Neuron (in vitro differentiated cells): ENCODE data around the gene UBE2O.

ENCODE experiments used
- H2AFZ ChIP-seq: one replicate; pipeline ENCODE4 v1.6.1; 2013; ENCODE audit warnings: low read depth, mild to moderate bottlenecking, inconsistent platforms, low read length, moderate library complexity
- H3K27me3 ChIP-seq: one replicate; pipeline ENCODE4 v1.6.1; 2013; ENCODE audit warnings: low read length; ENCODE audit not compliant: insufficient read depth
- H3K36me3 ChIP-seq: one replicate; pipeline ENCODE4 v1.6.1; 2013; ENCODE audit warnings: low read length; ENCODE audit not compliant: insufficient read depth
- H3K4me1 ChIP-seq: one replicate; pipeline ENCODE4 v1.6.1; 2013; ENCODE audit warnings: low read length; ENCODE audit not compliant: insufficient read depth
- H3K4me3 ChIP-seq: 2 replicates; pipeline ENCODE4 v1.5.1; 2013; ENCODE audit warnings: mild to moderate bottlenecking, low read length, moderate library complexity
- H3K9me3 ChIP-seq: one replicate; pipeline ENCODE4 v1.6.1; 2013; ENCODE audit warnings: low read length

Gene UBE2O

DNA sequence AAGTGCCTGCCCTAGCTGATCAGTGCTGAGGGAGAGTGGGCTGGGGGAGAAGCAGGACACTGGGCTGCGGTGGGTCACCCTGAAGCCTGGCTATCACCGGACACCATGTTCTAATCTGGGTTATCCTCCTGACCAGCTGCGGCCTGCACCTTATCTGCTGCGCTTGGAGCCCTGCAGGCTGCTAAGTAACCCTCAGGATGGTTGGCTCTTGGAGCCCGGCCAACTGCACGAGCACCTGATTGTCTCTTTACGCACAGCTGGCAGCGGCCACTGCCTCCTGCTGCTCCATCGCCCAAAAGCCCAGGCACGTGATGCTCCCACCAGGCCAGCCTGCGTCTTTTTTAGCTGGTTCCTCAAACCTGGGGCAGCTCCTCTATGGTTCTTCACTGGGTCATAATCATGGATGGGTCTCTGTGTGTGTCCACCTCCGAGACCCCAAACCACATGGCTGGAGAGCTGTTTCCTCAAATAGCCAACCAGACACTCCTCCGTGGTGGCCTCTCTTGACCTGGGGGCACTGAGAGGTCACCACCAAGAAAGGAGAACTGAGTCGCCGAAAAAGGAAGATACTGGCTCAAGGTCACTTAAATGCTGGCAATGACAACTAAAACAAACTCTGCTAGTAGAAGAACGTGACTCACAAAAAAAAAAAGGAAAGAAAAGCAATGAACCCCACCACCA is 46.8 kb downstream of the UBE2O start:
- Histone ChIP-seq H3K9me3 (no peaks in the 10 kb centered on the region), H2AFZ (no peak overlapping the region), H3K4me1 (no peaks in the 10 kb centered on the region), H3K36me3 (peaks cover 51% of the 10 kb centered on the region), H3K4me3 (no peak overlapping the region), H3K27me3 (no peaks in the 10 kb centered on the region)

- Histone ChIP-seq H3K4me1 (no peaks in the 10 kb centered on the region), H3K36me3 (peaks cover 55% of the 10 kb centered on the region), H2AFZ (no peak overlapping the region), H3K27me3 (no peaks in the 10 kb centered on the region), H3K4me3 (no peak overlapping the region), H3K9me3 (no peaks in the 10 kb centered on the region)
These were observed 47.4 kb downstream of the UBE2O start for GRCh38 chr17:76405607-76405966.

- H3K27me3 ChIP-seq = no peaks in the 10 kb centered on the region
- no peaks in the 10 kb centered on the region for H3K9me3 ChIP-seq
- H2AFZ ChIP-seq = no peak overlapping the region
- no peaks in the 10 kb centered on the region for H3K4me1 ChIP-seq
- peaks cover 55% of the 10 kb centered on the region for H3K36me3 ChIP-seq
- no peak overlapping the region for H3K4me3 ChIP-seq
These were observed 47.9 kb downstream of the UBE2O start for GRCh38 chr17:76404976-76405563.

- Histone ChIP-seq H2AFZ (no peak overlapping the region), H3K9me3 (no peaks in the 10 kb centered on the region), H3K36me3 (peaks cover 63% of the 10 kb centered on the region), H3K4me1 (no peaks in the 10 kb centered on the region), H3K27me3 (no peaks in the 10 kb centered on the region), H3K4me3 (no peak overlapping the region)
These were observed 48.7 kb downstream of the UBE2O start for GRCh38 chr17:76404256-76404655.

DNA sequence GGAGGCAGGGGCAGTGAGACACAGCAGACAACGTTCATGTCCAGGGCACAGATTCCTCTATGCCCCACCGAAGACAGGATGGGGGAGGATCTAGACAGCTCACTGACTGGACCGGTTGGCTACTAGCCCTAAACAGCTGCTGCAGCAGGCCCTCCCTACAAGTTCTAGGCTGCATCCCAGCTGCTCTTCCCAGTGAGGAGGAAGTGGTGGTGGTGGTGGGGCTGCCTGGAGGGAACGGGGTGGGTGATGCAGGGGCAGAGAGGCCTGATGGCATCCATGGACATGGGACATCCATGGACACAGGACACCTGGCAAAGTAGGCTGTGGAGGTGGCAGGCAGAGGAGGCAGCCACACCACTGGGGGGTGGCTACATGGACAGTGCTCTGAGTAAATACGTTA is 50.2 kb downstream of the UBE2O start:
- Histone ChIP-seq H3K9me3 (no peaks in the 10 kb centered on the region), H3K4me3 (no peak overlapping the region), H2AFZ (no peak overlapping the region), H3K4me1 (no peaks in the 10 kb centered on the region), H3K27me3 (no peaks in the 10 kb centered on the region), H3K36me3 (peaks cover 76% of the 10 kb centered on the region)

DNA sequence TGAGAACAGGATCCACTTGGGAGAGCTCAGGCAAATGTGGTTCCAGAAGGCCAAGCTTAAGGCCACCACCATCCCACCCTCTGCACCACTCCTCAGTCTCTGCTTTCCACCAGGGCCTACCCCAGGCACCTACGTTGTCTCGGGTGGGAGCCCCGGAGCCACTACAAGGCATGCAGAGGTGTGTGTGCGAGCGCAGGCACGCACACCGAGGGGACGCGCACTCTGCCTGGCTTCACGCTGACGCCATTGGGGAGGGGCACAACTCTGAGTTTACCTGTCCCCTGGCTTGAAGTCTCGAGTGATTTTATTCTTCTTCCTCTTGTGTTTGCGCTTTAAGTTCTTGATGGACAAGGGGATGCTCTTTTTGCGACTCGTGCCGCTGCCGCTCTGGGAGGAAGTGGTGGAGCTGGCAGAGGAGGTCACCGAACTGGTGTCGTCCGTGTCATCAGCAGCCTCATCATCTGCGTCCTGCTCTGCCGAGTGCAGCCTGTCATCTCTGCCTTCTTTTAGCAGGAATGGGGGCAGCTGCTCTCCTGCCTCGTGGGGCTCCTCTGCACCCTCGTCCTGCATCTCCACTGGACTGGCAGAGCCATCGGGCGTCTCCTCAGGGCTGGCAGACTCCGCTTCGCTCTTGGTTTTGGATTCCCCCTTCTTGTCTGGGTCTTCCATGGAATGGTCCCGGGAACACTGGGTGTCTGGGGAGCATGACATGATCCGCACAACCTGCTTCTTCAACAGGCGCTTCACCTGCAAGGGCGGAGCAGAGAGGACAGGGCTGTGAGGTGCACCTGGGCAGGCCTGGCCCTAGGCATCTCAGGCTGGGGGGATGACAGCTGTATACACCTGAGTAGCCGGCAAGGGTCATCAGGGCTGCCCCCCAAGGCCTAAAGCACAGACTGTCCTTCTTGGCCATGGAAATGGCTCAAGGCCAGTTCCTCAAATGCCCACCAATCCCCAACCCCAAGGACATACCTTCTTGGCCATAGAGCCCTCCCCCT is 53.5 kb downstream of the UBE2O start:
- H3K4me3 ChIP-seq = no peak overlapping the region
- H3K9me3 ChIP-seq = no peaks in the 10 kb centered on the region
- H3K27me3 ChIP-seq = no peaks in the 10 kb centered on the region
- H2AFZ ChIP-seq = no peak overlapping the region
- H3K4me1 ChIP-seq = no peaks in the 10 kb centered on the region
- H3K36me3 ChIP-seq = peaks cover 85% of the 10 kb centered on the region

GRCh38 chr17:76398523-76399174 is 54.3 kb downstream of the UBE2O start:
- Histone ChIP-seq H3K36me3 (peaks cover 86% of the 10 kb centered on the region), H3K4me3 (no peak overlapping the region), H3K9me3 (no peaks in the 10 kb centered on the region)

DNA sequence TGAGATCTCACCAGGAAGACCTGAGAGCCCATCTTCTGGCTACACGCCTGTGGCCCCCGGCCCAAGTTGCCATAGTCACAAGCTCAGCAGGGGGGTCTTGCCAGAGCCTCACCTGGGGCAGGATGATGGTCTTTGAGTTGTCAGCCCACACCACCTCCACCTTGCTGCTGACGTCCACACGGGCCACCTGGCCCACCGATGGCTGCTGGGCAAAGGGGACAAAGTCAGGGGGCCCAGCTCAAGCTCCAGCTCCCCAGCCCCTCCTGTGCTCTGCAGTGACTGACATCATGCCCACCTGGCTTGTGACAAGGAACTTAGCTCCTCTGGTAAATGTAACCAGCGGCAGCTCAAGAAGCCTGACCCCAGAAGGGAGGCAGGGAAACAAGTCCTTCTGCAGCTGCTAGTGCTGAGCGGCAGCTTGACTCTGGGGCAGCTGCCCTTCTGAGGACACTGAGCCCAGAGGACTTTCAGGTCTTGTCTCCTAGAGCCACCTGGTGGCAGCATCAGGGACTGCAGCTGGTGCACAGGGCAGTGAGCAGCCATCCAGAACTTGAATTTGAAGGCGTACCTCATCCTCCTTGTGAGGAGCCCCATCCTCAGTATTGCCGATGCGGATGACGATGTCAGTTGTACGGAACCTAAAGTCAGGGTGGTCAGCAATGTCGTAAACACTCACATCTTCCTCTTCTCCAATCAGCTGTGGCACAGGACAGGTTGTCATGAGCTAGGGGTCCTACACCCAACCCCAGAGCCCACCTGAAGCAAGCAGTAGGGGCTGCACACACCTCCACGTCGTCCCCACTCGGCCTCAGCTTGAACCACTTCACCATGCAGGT is 55.0 kb downstream of the UBE2O start:
- no peaks in the 10 kb centered on the region for H3K9me3 ChIP-seq
- H2AFZ ChIP-seq = no peak overlapping the region
- no peak overlapping the region for H3K4me3 ChIP-seq
- H3K27me3 ChIP-seq = no peaks in the 10 kb centered on the region
- H3K4me1 ChIP-seq = no peaks in the 10 kb centered on the region
- peaks cover 83% of the 10 kb centered on the region for H3K36me3 ChIP-seq

More at GRCh38 chr17:76398523-76399174, 54.3 kb downstream of the UBE2O start:
- H2AFZ ChIP-seq = no peak overlapping the region
- H3K27me3 ChIP-seq = no peaks in the 10 kb centered on the region
- no peaks in the 10 kb centered on the region for H3K4me1 ChIP-seq

- H2AFZ ChIP-seq = no peak overlapping the region
- no peak overlapping the region for H3K4me3 ChIP-seq
- peaks cover 76% of the 10 kb centered on the region for H3K36me3 ChIP-seq
- no peaks in the 10 kb centered on the region for H3K27me3 ChIP-seq
- H3K9me3 ChIP-seq = no peaks in the 10 kb centered on the region
- H3K4me1 ChIP-seq = no peaks in the 10 kb centered on the region
These were observed 55.8 kb downstream of the UBE2O start for GRCh38 chr17:76397184-76397583.

GRCh38 chr17:76395980-76396379 is 57.0 kb downstream of the UBE2O start:
- Histone ChIP-seq H3K4me3 (no peak overlapping the region), H3K36me3 (peaks cover 77% of the 10 kb centered on the region), H3K27me3 (no peaks in the 10 kb centered on the region), H3K9me3 (no peaks in the 10 kb centered on the region), H2AFZ (no peak overlapping the region), H3K4me1 (no peaks in the 10 kb centered on the region)

- H3K27me3 ChIP-seq = no peaks in the 10 kb centered on the region
These were observed 58.8 kb downstream of the UBE2O start for GRCh38 chr17:76394166-76394565.

DNA sequence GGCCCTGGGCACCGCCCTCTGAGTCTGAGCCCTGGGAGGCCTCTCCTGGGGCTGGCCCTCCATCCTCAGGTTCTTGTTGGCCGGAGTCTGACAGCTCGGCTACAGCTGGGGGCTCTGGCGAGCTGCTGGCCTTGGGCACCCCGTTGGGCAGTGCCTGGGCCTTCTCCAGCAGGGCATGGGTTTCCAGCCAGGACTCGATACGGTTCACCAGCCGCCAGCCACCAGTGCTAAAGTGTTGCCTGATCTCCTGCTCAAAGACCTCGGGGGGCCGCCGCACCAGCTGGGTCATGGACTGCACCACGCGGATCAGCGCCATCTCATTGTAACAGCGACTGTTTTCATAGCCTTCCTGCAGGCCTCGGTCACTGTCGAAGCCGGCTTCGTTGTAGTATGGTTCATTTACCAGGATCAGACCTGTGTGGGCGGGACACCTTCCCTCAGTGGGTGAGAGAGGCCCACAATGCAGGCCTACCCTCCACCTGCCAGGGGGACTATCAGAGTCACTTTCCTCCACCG is 61.7 kb downstream of the UBE2O start:
- no peaks in the 10 kb centered on the region for H3K27me3 ChIP-seq
- no peak overlapping the region for H2AFZ ChIP-seq
- peaks cover 48% of the 10 kb centered on the region for H3K36me3 ChIP-seq
- H3K4me3 ChIP-seq = no peak overlapping the region
- no peaks in the 10 kb centered on the region for H3K9me3 ChIP-seq
- H3K4me1 ChIP-seq = no peaks in the 10 kb centered on the region

More at GRCh38 chr17:76394166-76394565, 58.8 kb downstream of the UBE2O start:
- Histone ChIP-seq H3K36me3 (peaks cover 66% of the 10 kb centered on the region), H3K9me3 (no peaks in the 10 kb centered on the region), H3K4me3 (no peak overlapping the region), H3K4me1 (no peaks in the 10 kb centered on the region), H2AFZ (no peak overlapping the region)
